CD4-positive, alpha-beta T cell treated with Interleukin-10 for 1 hour (primary cell): ENCODE measurements around the gene LPP.
"Not testable (repeated sequence)": the region's sequence is repeated elsewhere in the genome, so short reads cannot be mapped to it uniquely, and the experiment has no call there.

Source experiments
- DNase-seq: peaks from one replicate; pipeline ENCODE4 v3.0.0-alpha.2; 2020

Gene LPP

GRCh38 chr3:188617270-188617669, 463.3 kb downstream of the LPP start:
- DNase-seq: no peak

- DNase-seq: no peak
These were observed 464.2 kb downstream of the LPP start for GRCh38 chr3:188617988-188618701.

- no peak for DNase-seq
These were observed 466.8 kb downstream of the LPP start for GRCh38 chr3:188620752-188621151.

GRCh38 chr3:188624384-188624783, 470.4 kb downstream of the LPP start:
- no peak for DNase-seq

- no peak for DNase-seq
These were observed 470.9 kb downstream of the LPP start for GRCh38 chr3:188624828-188625227.

GRCh38 chr3:188627652-188628051, 473.7 kb downstream of the LPP start:
- no peak for DNase-seq

GRCh38 chr3:188631291-188632010, 477.5 kb downstream of the LPP start:
- no peak for DNase-seq

- DNase-seq: no peak
These were observed 479.2 kb downstream of the LPP start for GRCh38 chr3:188633206-188633605.

GRCh38 chr3:188634285-188634684, 480.3 kb downstream of the LPP start:
- no peak for DNase-seq

- DNase-seq: no peak
These were observed 481.5 kb downstream of the LPP start for GRCh38 chr3:188635258-188636042.

- not testable (repeated sequence) for DNase-seq
These were observed 482.3 kb downstream of the LPP start for GRCh38 chr3:188636292-188636691.

GRCh38 chr3:188641076-188641475, 487.1 kb downstream of the LPP start:
- no peak for DNase-seq

- DNase-seq: no peak
These were observed 489.8 kb downstream of the LPP start for GRCh38 chr3:188643736-188644135.

GRCh38 chr3:188646592-188646991, 492.6 kb downstream of the LPP start:
- DNase-seq: no peak

- DNase-seq: no peak
These were observed 493.3 kb downstream of the LPP start for GRCh38 chr3:188647237-188647636.

GRCh38 chr3:188649521-188649920, 495.6 kb downstream of the LPP start:
- DNase-seq: no peak

- no peak for DNase-seq
These were observed 502.4 kb downstream of the LPP start for GRCh38 chr3:188656196-188656982.

GRCh38 chr3:188658606-188659005, 504.6 kb downstream of the LPP start:
- DNase-seq: no peak

- DNase-seq: no peak
These were observed 505.6 kb downstream of the LPP start for GRCh38 chr3:188659449-188660090.

- no peak for DNase-seq
These were observed 506.5 kb downstream of the LPP start for GRCh38 chr3:188660415-188660814.

- DNase-seq: no peak
These were observed 507.8 kb downstream of the LPP start for GRCh38 chr3:188661806-188662205.

- DNase-seq: no peak
These were observed 508.3 kb downstream of the LPP start for GRCh38 chr3:188662214-188662613.
